ENCODE measurements around the gene UXS1. TPM values are rescaled to one million over a fixed set of nuclear protein-coding genes. Genes with fewer than 3 reads are reported as not detected.
"Not testable (repeated sequence)": the region's sequence is repeated elsewhere in the genome, so short reads cannot be mapped to it uniquely, and the experiment has no call there.

The UXS1 gene
- total RNA-seq, 4 donors from 2014 or later = 32.2 to 94.2 (median 36.0) TPM

DNA sequence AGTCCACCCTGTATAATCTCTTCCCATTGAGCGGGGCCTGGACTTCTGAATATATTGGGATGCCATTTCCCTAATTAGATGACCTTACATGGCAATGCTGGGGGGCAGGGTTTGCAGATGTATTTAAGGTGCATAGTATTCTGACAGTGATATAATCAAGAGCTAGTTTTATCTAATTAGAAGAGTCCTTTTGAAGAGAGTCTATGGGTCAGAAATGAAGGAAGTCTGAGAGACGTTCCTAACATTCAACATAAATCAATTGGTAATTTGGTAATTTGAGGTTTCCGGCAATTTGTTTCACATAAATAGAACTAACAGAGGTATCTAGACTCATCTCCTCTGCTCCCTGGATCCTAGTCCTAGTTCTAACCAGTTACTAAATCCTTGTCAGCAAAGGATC lies 25.7 kb upstream of the UXS1 start:
- no peaks in the 10 kb centered on the region for H3K4me1 ChIP-seq

DNA sequence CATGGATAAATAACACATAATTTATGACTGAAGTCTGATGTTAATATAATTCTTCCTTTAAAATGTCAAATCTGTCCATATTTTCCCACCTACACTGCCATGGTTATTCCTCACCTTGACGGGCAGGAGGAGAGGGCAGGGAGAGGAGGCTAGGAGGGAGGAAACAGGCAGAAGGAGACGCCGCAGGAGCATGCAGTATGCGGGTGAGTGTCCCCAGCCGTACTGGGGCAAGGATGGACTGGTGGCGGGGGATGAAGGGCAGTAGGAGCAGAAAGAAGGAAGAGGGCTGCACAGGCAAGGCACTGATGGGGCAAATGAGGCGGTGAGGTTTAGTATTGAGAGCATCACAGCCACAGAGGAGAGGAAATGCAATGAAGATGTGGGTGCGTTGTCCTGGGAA lies 25.1 kb upstream of the UXS1 start:
- intact Hi-C loops (cut with DNase I); H3K27me3 ChIP-seq; H3K4me3 ChIP-seq (replicated peaks in 1 of 3); H3K9me3 ChIP-seq; H3K36me3 ChIP-seq; H3K4me1 ChIP-seq; DNase-seq; H3K27ac ChIP-seq: not testable (repeated sequence)
- 91 to 92% methylated on average over 6 to 8 of the region's 8 CpGs for WGBS, 2 donors

More for the DNA sequence above, 25.7 kb upstream of the UXS1 start:
- 90 to 91% methylated on average over 3 of the region's 3 CpGs for WGBS, 2 donors
- DNase-seq = no peak
- no peak overlapping the region for H3K4me3 ChIP-seq (replicated peaks in 1 of 3)
- H3K9me3 ChIP-seq = no peaks in the 10 kb centered on the region
- TF ChIP-seq, protein P1, sequence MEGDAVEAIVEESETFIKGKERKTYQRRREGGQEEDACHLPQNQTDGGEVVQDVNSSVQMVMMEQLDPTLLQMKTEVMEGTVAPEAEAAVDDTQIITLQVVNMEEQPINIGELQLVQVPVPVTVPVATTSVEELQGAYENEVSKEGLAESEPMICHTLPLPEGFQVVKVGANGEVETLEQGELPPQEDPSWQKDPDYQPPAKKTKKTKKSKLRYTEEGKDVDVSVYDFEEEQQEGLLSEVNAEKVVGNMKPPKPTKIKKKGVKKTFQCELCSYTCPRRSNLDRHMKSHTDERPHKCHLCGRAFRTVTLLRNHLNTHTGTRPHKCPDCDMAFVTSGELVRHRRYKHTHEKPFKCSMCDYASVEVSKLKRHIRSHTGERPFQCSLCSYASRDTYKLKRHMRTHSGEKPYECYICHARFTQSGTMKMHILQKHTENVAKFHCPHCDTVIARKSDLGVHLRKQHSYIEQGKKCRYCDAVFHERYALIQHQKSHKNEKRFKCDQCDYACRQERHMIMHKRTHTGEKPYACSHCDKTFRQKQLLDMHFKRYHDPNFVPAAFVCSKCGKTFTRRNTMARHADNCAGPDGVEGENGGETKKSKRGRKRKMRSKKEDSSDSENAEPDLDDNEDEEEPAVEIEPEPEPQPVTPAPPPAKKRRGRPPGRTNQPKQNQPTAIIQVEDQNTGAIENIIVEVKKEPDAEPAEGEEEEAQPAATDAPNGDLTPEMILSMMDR (IDR thresholded peaks at IDR 0.05) = no peak
- TF ChIP-seq POLR2A (IDR thresholded peaks at IDR 0.05) = no peak
- H3K27ac ChIP-seq = no peak overlapping the region
- no peaks in the 10 kb centered on the region for H3K36me3 ChIP-seq
- no peaks in the 10 kb centered on the region for H3K27me3 ChIP-seq
- intact Hi-C loops (cut with DNase I) = no loop called here

DNA sequence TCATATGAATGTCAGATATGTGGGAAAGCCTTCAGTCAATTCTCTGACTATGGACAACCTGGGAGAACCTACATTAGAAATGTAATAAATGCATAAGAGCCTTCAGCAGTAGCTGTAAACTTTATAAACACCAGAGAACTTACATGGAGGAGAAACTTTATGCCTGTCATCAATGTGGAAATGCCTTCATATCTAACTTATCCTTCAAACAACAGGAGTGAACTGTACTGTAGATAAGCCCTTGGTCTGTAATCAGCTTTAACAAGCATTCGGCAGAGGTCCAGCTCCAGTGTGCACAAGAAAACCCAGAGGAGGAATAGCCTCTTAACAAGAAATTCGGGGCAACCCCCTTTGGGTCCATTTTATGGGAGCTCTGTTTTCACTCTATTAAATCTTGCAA lies 14.8 kb upstream of the UXS1 start:
- Histone ChIP-seq H3K4me3 (replicated peaks in 1 of 3) (no peak overlapping the region), H3K9me3 (no peaks in the 10 kb centered on the region), H3K27ac (no peak overlapping the region), H3K4me1 (no peaks in the 10 kb centered on the region), H3K36me3 (no peaks in the 10 kb centered on the region), H3K27me3 (no peaks in the 10 kb centered on the region)
- intact Hi-C loops (cut with DNase I) = no loop called here
- no peak for DNase-seq
- no peak for TF ChIP-seq POLR2A (IDR thresholded peaks at IDR 0.05)
- TF ChIP-seq, protein P1 (IDR thresholded peaks at IDR 0.05) = no peak
- WGBS, 2 donors = 88 to 94% methylated on average over 2 of the region's 2 CpGs

DNA sequence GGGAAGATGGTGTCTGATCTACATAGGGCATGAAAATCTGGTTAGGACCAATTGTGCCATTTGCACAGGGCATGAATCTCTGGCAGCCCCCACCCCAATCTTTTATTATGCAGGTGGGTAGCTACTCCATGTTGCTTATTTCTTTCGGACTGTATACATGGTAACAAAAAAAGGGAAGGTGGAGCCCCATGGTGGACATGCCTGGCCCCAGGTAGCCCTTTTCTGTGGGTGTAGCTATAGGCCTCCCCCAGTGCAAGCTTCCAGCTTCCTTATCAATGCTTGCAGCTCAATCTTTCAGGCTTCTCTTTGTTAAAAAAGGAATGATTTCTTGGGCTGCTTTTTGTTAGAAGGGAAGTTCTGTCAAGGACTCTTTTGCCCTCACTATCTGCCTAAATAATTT lies 14.3 kb upstream of the UXS1 start:
- no peaks in the 10 kb centered on the region for H3K36me3 ChIP-seq
- no peaks in the 10 kb centered on the region for H3K27me3 ChIP-seq
- TF ChIP-seq, protein P1 (IDR thresholded peaks at IDR 0.05) = no peak
- no peak for TF ChIP-seq POLR2A (IDR thresholded peaks at IDR 0.05)
- no peaks in the 10 kb centered on the region for H3K4me1 ChIP-seq
- H3K9me3 ChIP-seq = no peaks in the 10 kb centered on the region
- H3K27ac ChIP-seq = no peak overlapping the region
- intact Hi-C loops (cut with DNase I) = no loop called here
- no peak overlapping the region for H3K4me3 ChIP-seq (replicated peaks in 1 of 3)
- 93 to 100% methylated on average over 1 of the region's 1 CpG for WGBS, 2 donors
- no peak for DNase-seq

DNA sequence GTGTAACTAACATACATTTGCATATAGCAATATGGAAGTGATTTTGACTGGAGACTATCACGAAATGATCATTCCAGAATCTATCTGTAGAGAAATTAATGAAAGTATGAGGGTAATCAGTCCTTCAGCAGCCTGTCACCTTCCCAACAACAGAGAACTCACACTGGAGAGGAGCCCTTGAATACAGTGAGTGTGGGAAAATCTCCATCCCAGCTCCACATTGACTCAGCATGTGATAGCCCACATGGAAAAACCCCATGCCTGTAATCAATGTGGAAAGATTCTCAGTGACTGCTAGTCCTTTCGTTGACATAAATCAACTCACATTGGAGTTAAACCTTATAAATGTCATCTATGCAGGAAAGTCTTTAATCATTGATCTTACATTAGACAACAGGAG lies 13.1 kb upstream of the UXS1 start:
- intact Hi-C loops (cut with DNase I) = no loop called here

More for the DNA sequence above, 13.1 kb upstream of the UXS1 start:
- Histone ChIP-seq H3K27ac (no peak overlapping the region), H3K36me3 (no peaks in the 10 kb centered on the region), H3K27me3 (no peaks in the 10 kb centered on the region), H3K9me3 (no peaks in the 10 kb centered on the region), H3K4me3 (replicated peaks in 1 of 3) (no peak overlapping the region), H3K4me1 (no peaks in the 10 kb centered on the region)
- DNase-seq = no peak
- 91 to 96% methylated on average over 2 of the region's 2 CpGs for WGBS, 2 donors
- TF ChIP-seq POLR2A (IDR thresholded peaks at IDR 0.05) = no peak
- TF ChIP-seq, protein P1 (IDR thresholded peaks at IDR 0.05) = no peak
